Body of pancreas (tissue), 4 donors: ENCODE measurements around the gene CIAO2B.

Experiments used
- CTCF ChIP-seq, 7 experiments: fragments of 450-650 bp in 4 of 7; fragments of 200-600 bp in 3 of 7; sonication (generic) in 3 of 7; IDR thresholded peaks; one replicate each; pipeline ENCODE4 v1.5.1; 2016 to 2019; ENCODE audit warnings: antibody characterized with exemption in 7 of 7
- POLR2A ChIP-seq, 3 donors: fragments of 450-650 bp; IDR thresholded peaks; one replicate each; pipeline ENCODE4 v1.6.1; 2016; ENCODE audit warnings: antibody characterized with exemption in 3 of 3, mild to moderate bottlenecking in 2 of 3

GRCh38 chr16:66946541-66946940 lies 12.3 kb upstream of the CIAO2B start:
- TF ChIP-seq CTCF (IDR thresholded peaks at IDR 0.05), result no peak
- no peak for TF ChIP-seq POLR2A (IDR thresholded peaks at IDR 0.05)
